HCT116 (cell line): ENCODE results near the gene BCDIN3D. TPM values are rescaled to one million over a fixed set of nuclear protein-coding genes. Genes with fewer than 3 reads are reported as not detected.

Experiments
- ATAC-seq: fragments of 200-7000 bp; cut with Tn5 transposase; 2 replicates; pipeline ENCODE4 v1.9.1; 2020; ENCODE audit warnings: mild to moderate bottlenecking, moderate library complexity
- BruUV-seq: library from RNA; stranded (reverse); fragments of 400-500 nt; replicated peaks from 2 replicates; lab custom pipeline; 2021; lab: Mats Ljungman, UMichigan
- CTCF ChIA-PET: fragments of 300-600 bp; sonication (Branson Sonifier 250); formaldehyde crosslinking; loops from one replicate; lab custom pipeline; 2021; ENCODE audit warnings: antibody characterized with exemption; lab: Charles Lee
- POLR2A ChIA-PET: fragments of 300-600, 350-600 bp; sonication (Branson Sonifier 250); formaldehyde crosslinking; loops from one replicate; lab custom pipeline; 2021; ENCODE audit warnings: antibody characterized with exemption; lab: Charles Lee
- RAD21 ChIA-PET, 2 experiments: fragments of 300-600 bp; sonication (Branson Sonifier 250); formaldehyde crosslinking; loops; one replicate each; lab custom pipeline; 2023; ENCODE audit warnings: low total read pairs in 2 of 2; ENCODE audit not compliant: uncharacterized antibody in 2 of 2, unreplicated experiment in 2 of 2, low non-redundant PET in 1 of 2; lab: Charles Lee
- DNase-seq: peaks from one replicate; pipeline ENCODE4 v3.0.0-alpha.2; 2010; ENCODE audit warnings: low read depth, low spot score
- H2AFZ ChIP-seq: fragments of 200-600 bp; shearing (Covaris generic), sonication (generic); 2 replicates; pipeline ENCODE4 v1.6.1; 2017; ENCODE audit warnings: low read depth, mixed run types, mixed read lengths, antibody characterized with exemption, low read length; ENCODE audit not compliant: poor library complexity, severe bottlenecking
- H3K27ac ChIP-seq: 2 replicates; pipeline ENCODE4 v1.5.1; 2012; ENCODE audit warnings: low read depth, low read length
- H3K27me3 ChIP-seq: fragments of 200-600 bp; sonication (generic); 2 replicates; pipeline ENCODE4 v1.6.1; 2016; ENCODE audit warnings: mixed run types, low read length, mixed read lengths; ENCODE audit not compliant: insufficient read depth
- H3K36me3 ChIP-seq, 2 experiments: fragments of 200-500 bp in 1 of 2; fragments of 200-600 bp in 1 of 2; sonication (Bioruptor generic) in 1 of 2; sonication (generic) in 1 of 2; 2 replicates each; pipeline versions ENCODE4 v1.5.1 to v1.6.1; 2014 to 2016; ENCODE audit warnings: low read length in 2 of 2, inconsistent platforms in 1 of 2, mixed read lengths in 1 of 2, mixed run types in 1 of 2; ENCODE audit not compliant: insufficient read depth in 2 of 2, control insufficient read depth in 1 of 2
- H3K4me1 ChIP-seq, 2 experiments: fragments of 200-600 bp in 1 of 2; sonication (generic) in 1 of 2; 2 replicates each; pipeline versions ENCODE4 v1.5.1 to v1.6.1; 2012 to 2017; ENCODE audit warnings: low read length in 2 of 2, inconsistent platforms in 1 of 2, mild to moderate bottlenecking in 1 of 2, mixed read lengths in 1 of 2, mixed run types in 1 of 2, moderate library complexity in 1 of 2; ENCODE audit not compliant: insufficient read depth in 2 of 2, control insufficient read depth in 1 of 2
- H3K4me2 ChIP-seq: fragments of 200-600 bp; sonication (generic); 2 replicates; pipeline ENCODE4 v1.6.1; 2017; ENCODE audit warnings: mixed run types, low read length, mixed read lengths
- H3K4me3 ChIP-seq, 2 experiments: fragments of 200-600 bp in 1 of 2; sonication (generic) in 1 of 2; replicated peaks in 1 of 2; 2 replicates each; pipeline ENCODE4 v1.5.1; 2011 to 2016; ENCODE audit warnings: low read length in 2 of 2, control low read depth in 1 of 2, low read depth in 1 of 2, mild to moderate bottlenecking in 1 of 2, mixed read lengths in 1 of 2, mixed run types in 1 of 2
- H3K79me2 ChIP-seq: fragments of 200-600 bp; sonication (generic); 2 replicates; pipeline ENCODE4 v1.6.1; 2017; ENCODE audit warnings: mild to moderate bottlenecking, mixed run types, low read length, moderate library complexity, mixed read lengths; ENCODE audit not compliant: insufficient read depth
- H3K9ac ChIP-seq: fragments of 200-600 bp; sonication (generic); 2 replicates; pipeline ENCODE4 v1.6.1; 2016; ENCODE audit warnings: low read length, mixed read lengths
- H3K9me2 ChIP-seq: fragments of 200-600 bp; sonication (generic), shearing (Covaris generic); 2 replicates; pipeline ENCODE4 v1.6.1; 2017; ENCODE audit warnings: mixed run types, mild to moderate bottlenecking, moderate library complexity; ENCODE audit not compliant: insufficient read depth
- H3K9me3 ChIP-seq, 2 experiments: fragments of 200-500 bp in 1 of 2; fragments of 200-600 bp in 1 of 2; sonication (Bioruptor generic) in 1 of 2; sonication (generic) in 1 of 2; 2 replicates each; pipeline ENCODE4 v1.6.1; 2014 to 2017; ENCODE audit warnings: low read length in 2 of 2, mixed read lengths in 2 of 2, inconsistent platforms in 1 of 2, low read depth in 1 of 2, mild to moderate bottlenecking in 1 of 2, mixed run types in 1 of 2, moderate library complexity in 1 of 2; ENCODE audit not compliant: control insufficient read depth in 1 of 2, insufficient read depth in 1 of 2
- H4K20me1 ChIP-seq: fragments of 200-600 bp; sonication (generic), shearing (Covaris generic); 2 replicates; pipeline ENCODE4 v1.6.1; 2017; ENCODE audit warnings: mixed run types, mild to moderate bottlenecking, moderate library complexity; ENCODE audit not compliant: insufficient read depth
- CBX3 ChIP-seq: IDR thresholded peaks from 2 replicates; pipeline ENCODE4 v1.6.1; 2012; ENCODE audit warnings: low read depth
- CEBPB ChIP-seq: IDR thresholded peaks from 2 replicates; pipeline ENCODE4 v1.6.1; 2012; ENCODE audit warnings: low read depth
- EGR1 ChIP-seq: IDR thresholded peaks from 2 replicates; pipeline ENCODE4 v1.6.1; 2012; ENCODE audit warnings: low read depth
- ELF1 ChIP-seq: IDR thresholded peaks from 2 replicates; pipeline ENCODE4 v1.6.1; 2012; ENCODE audit warnings: low read depth, borderline replicate concordance
- EZH2phosphoT487 ChIP-seq: fragments of 200-600 bp; IDR thresholded peaks from 2 replicates; pipeline ENCODE4 v1.6.1; 2018; ENCODE audit warnings: antibody characterized with exemption, borderline replicate concordance
- FOSL1 ChIP-seq: IDR thresholded peaks from 2 replicates; pipeline ENCODE4 v1.6.1; 2012; ENCODE audit warnings: low read depth
- JUND ChIP-seq: IDR thresholded peaks from 2 replicates; pipeline ENCODE4 v1.6.1; 2012
- POLR2A ChIP-seq: IDR thresholded peaks from 2 replicates; pipeline ENCODE4 v1.7.0; 2011; ENCODE audit warnings: borderline replicate concordance; ENCODE audit not compliant: insufficient read depth, insufficient read length; ENCODE audit errors: extremely low read depth
- POLR2AphosphoS5 ChIP-seq: IDR thresholded peaks from 2 replicates; pipeline ENCODE4 v1.6.1; 2011; ENCODE audit warnings: mild to moderate bottlenecking, low read depth, low read length, moderate library complexity
- SP1 ChIP-seq: IDR thresholded peaks from 2 replicates; pipeline ENCODE4 v1.6.1; 2012; ENCODE audit warnings: low read depth
- SRF ChIP-seq: IDR thresholded peaks from 2 replicates; pipeline ENCODE4 v1.6.1; 2012; ENCODE audit warnings: low read depth
- YY1 ChIP-seq: IDR thresholded peaks from 2 replicates; pipeline ENCODE4 v1.6.1; 2011; ENCODE audit warnings: low read length, low read depth, moderate library complexity, mild to moderate bottlenecking; ENCODE audit not compliant: insufficient replicate concordance; ENCODE audit errors: extremely low read depth
- ZFX ChIP-seq: fragments of 450-650 bp; IDR thresholded peaks from 2 replicates; pipeline ENCODE4 v1.6.1; 2017
- ZNF274 ChIP-seq: fragments of 200-500 bp; sonication (Bioruptor generic); IDR thresholded peaks from 2 replicates; pipeline ENCODE4 v1.6.1; 2014; ENCODE audit warnings: mild to moderate bottlenecking, low read depth, low read length, inconsistent platforms
- intact Hi-C: fragments of 100-400 bp; cut with micrococcal nuclease; formaldehyde crosslinking; loops from 2 replicates; pipeline ENCODE4 v1.10.0; 2022
- total RNA-seq: library from RNA; stranded (reverse); gene quantifications from one replicate; pipeline ENCODE4 v1.2.1, GENCODE V29; 2021; ENCODE audit not compliant: unreplicated experiment
- TF ChIP-seq, protein P1 (sequence below): IDR thresholded peaks from 2 replicates; pipeline ENCODE4 v1.6.1; 2011; ENCODE audit warnings: mild to moderate bottlenecking, low read length, moderate library complexity; ENCODE audit not compliant: insufficient replicate concordance; ENCODE audit errors: extremely low read depth
- TF ChIP-seq, protein P2 (sequence below): IDR thresholded peaks from 2 replicates; pipeline ENCODE4 v1.6.1; 2012
- TF ChIP-seq, protein P3 (sequence below): IDR thresholded peaks from 2 replicates; pipeline ENCODE4 v1.6.1; 2012; ENCODE audit warnings: low read depth

The BCDIN3D gene
- total RNA-seq, 1 experiment from 2014 or later: 5.7 TPM

DNA sequence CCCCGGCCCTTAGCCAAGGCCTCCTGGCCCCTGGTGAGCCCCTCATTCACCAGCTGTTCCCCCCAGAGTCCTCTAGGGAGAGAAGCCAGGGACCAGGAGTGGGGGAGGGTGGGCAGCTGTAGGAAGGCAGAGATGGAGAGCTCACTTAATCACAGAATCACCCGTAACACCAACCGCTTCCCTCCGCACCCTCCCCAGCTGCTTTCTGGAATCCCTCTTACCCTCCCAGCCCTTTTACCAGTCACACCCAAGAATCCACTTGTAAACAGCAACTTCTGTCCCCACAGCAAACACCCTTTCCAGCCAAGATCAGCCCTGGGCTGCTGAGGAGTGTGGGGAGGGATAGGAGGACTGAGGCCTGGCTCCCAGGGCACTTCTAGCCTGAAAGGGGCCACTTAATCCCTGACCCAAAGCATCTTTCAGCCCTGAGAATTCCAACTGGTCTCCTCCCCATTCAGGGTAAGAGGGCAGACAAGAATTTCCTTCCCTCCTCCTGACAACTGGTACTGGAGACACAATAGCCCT, 33.5 kb downstream of the BCDIN3D start:
- no peak for DNase-seq
- no TSS peak for BruUV-seq
- no peak for ATAC-seq
- H3K36me3 ChIP-seq: no peaks in the 10 kb centered on the region
- H3K4me3 ChIP-seq: no peak overlapping the region
- no peak overlapping the region for H3K27ac ChIP-seq
- no peaks in the 10 kb centered on the region for H3K4me1 ChIP-seq
- H3K79me2 ChIP-seq: no peaks in the 10 kb centered on the region
- H4K20me1 ChIP-seq: no peaks in the 10 kb centered on the region
- ChIA-PET POLR2A (no interaction called here), CTCF (no interaction called here), RAD21 (no interaction called here)
- H3K9me3 ChIP-seq: no peaks in the 10 kb centered on the region
- H2AFZ ChIP-seq: no peak overlapping the region
- H3K4me2 ChIP-seq: no peak overlapping the region
- no peaks in the 10 kb centered on the region for H3K9me2 ChIP-seq
- H3K27me3 ChIP-seq: no peaks in the 10 kb centered on the region
- no peak overlapping the region for H3K9ac ChIP-seq
- intact Hi-C loops: no loop called here
- TF ChIP-seq JUND (no peak), POLR2AphosphoS5 (no peak), EGR1 (no peak), ZNF274 (no peak), POLR2A (no peak), CBX3 (no peak), CEBPB (no peak), ZFX (no peak), FOSL1 (no peak), ELF1 (no peak), EZH2phosphoT487 (no peak), YY1 (no peak), SP1 (no peak), SRF (no peak)
- TF ChIP-seq, protein P1, sequence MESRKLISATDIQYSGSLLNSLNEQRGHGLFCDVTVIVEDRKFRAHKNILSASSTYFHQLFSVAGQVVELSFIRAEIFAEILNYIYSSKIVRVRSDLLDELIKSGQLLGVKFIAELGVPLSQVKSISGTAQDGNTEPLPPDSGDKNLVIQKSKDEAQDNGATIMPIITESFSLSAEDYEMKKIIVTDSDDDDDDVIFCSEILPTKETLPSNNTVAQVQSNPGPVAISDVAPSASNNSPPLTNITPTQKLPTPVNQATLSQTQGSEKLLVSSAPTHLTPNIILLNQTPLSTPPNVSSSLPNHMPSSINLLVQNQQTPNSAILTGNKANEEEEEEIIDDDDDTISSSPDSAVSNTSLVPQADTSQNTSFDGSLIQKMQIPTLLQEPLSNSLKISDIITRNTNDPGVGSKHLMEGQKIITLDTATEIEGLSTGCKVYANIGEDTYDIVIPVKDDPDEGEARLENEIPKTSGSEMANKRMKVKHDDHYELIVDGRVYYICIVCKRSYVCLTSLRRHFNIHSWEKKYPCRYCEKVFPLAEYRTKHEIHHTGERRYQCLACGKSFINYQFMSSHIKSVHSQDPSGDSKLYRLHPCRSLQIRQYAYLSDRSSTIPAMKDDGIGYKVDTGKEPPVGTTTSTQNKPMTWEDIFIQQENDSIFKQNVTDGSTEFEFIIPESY: no peak
- TF ChIP-seq, protein P2, sequence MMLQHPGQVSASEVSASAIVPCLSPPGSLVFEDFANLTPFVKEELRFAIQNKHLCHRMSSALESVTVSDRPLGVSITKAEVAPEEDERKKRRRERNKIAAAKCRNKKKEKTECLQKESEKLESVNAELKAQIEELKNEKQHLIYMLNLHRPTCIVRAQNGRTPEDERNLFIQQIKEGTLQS: no peak
- TF ChIP-seq, protein P3, sequence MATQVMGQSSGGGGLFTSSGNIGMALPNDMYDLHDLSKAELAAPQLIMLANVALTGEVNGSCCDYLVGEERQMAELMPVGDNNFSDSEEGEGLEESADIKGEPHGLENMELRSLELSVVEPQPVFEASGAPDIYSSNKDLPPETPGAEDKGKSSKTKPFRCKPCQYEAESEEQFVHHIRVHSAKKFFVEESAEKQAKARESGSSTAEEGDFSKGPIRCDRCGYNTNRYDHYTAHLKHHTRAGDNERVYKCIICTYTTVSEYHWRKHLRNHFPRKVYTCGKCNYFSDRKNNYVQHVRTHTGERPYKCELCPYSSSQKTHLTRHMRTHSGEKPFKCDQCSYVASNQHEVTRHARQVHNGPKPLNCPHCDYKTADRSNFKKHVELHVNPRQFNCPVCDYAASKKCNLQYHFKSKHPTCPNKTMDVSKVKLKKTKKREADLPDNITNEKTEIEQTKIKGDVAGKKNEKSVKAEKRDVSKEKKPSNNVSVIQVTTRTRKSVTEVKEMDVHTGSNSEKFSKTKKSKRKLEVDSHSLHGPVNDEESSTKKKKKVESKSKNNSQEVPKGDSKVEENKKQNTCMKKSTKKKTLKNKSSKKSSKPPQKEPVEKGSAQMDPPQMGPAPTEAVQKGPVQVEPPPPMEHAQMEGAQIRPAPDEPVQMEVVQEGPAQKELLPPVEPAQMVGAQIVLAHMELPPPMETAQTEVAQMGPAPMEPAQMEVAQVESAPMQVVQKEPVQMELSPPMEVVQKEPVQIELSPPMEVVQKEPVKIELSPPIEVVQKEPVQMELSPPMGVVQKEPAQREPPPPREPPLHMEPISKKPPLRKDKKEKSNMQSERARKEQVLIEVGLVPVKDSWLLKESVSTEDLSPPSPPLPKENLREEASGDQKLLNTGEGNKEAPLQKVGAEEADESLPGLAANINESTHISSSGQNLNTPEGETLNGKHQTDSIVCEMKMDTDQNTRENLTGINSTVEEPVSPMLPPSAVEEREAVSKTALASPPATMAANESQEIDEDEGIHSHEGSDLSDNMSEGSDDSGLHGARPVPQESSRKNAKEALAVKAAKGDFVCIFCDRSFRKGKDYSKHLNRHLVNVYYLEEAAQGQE: no peak
